Measurements from ENCODE around the gene CDC37L1. TPM values are rescaled to one million over a fixed set of nuclear protein-coding genes. Genes with fewer than 3 reads are reported as not detected.

The CDC37L1 gene
- total RNA-seq, 2 donors from 2014 or later, result 44.9 to 53.4 TPM

DNA sequence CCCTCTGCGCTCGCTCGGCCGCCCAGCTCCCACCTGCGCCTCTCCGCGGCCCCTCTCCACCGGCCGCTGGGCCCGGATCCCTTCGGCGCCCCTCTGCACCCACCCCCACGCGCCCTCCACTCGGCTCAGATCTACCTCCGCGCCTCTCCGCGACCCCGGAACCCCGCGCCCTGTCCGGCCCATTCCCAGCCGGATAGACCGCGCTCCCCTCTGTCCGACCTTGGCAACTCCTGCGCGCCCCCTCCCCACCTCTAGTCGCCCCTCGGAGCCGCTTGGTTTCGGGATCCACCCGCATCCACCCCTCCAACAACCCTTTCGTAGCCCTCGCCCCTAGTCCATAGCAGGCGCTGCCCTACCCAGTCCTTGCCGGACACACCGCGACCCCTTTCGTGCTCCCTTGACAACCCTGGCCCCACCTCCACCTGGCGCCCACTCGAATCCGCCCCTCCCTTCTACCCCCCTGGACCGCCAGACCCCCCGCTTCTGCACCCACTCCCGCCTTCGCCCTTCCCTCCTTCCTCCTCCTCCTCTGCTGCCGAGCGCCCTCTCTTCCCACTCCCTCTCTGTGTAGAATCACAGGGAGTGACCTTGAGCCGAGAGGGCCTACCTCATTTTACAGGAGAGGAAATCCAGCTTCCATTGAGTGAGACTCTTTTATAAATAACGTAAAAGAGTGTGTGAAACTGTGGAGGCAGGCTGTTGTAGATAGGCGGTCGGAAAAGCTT, 62.2 kb downstream of the CDC37L1 start:
- DNase-seq (ENCODE audit: low spot score), result no peak
- no peaks in the 10 kb centered on the region for H3K36me3 ChIP-seq
- peak overlapping the region; percentile 94 to 97 for H3K27ac ChIP-seq
- no peaks in the 10 kb centered on the region for H3K27me3 ChIP-seq
- TF ChIP-seq, protein P1, sequence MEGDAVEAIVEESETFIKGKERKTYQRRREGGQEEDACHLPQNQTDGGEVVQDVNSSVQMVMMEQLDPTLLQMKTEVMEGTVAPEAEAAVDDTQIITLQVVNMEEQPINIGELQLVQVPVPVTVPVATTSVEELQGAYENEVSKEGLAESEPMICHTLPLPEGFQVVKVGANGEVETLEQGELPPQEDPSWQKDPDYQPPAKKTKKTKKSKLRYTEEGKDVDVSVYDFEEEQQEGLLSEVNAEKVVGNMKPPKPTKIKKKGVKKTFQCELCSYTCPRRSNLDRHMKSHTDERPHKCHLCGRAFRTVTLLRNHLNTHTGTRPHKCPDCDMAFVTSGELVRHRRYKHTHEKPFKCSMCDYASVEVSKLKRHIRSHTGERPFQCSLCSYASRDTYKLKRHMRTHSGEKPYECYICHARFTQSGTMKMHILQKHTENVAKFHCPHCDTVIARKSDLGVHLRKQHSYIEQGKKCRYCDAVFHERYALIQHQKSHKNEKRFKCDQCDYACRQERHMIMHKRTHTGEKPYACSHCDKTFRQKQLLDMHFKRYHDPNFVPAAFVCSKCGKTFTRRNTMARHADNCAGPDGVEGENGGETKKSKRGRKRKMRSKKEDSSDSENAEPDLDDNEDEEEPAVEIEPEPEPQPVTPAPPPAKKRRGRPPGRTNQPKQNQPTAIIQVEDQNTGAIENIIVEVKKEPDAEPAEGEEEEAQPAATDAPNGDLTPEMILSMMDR (IDR thresholded peaks at IDR 0.05), result no peak
- H3K9me3 ChIP-seq, result no peaks in the 10 kb centered on the region
- peaks cover 0 to 25% of the 10 kb centered on the region in 2 donors for H3K4me1 ChIP-seq
- H3K4me3 ChIP-seq, result peak overlapping the region; percentile 87

DNA sequence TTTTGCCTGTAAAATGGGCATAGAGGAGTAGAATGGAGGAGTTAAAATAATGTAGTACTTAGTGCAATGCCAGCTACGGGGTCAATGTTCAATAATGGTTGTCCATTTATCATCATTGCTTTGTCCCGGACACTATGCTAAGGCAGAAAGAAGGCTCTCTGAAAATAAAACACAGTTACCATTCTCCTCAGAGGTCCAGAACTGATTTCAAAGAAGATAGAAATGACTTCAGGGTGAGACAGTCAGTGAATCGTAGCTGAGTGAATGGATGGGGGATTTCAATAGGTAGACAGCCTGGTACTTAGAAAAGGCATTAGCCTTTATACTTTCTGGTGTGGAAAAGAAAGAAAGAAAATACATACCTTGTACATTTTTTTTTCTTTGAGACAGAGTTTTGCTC, 62.9 kb downstream of the CDC37L1 start:
- TF ChIP-seq, protein P1 (IDR thresholded peaks at IDR 0.05), result no peak
- Histone ChIP-seq H3K4me3 (peak overlapping the region; percentile 87), H3K4me1 (peaks cover 0 to 25% of the 10 kb centered on the region in 2 donors), H3K9me3 (no peaks in the 10 kb centered on the region), H3K36me3 (no peaks in the 10 kb centered on the region), H3K27me3 (no peaks in the 10 kb centered on the region), H3K27ac (peak overlapping the region; percentile 94 to 97)
- no peak for DNase-seq (ENCODE audit: low spot score)

DNA sequence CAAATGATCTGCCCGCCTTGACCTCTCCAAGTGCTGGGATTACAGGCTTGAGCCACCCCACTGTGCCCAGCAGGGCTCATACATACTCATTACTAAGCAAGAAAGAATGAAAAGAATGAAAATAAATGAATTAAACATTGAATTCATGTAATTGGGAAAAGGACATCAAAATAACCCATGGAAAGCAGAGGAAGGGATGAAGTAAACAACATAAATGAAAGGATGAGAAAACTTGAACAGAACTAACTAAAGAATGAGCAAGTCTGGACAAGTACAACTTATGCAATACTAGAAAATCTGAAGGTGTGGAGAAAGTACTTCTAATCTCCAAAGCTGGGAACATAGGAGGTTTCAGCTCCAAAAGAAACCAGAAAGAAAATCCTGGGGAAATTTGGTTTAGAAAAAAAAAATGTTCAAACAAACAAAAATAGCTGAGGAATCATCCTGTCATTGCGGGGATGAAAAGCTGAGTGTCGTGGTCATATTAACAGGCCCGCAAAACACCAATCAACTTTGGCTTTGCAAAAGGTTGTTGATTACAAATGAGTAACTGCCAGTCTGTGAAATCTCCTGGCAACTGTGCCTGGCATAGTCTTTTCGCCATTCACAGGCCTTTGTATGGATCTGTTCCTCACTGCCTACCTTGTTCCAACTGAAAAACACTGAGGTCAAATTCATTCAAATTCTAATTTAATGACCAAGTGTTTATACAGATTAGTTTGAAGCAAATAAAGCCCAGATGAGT, 63.9 kb downstream of the CDC37L1 start:
- Histone ChIP-seq H3K4me1 (peaks cover 0 to 21% of the 10 kb centered on the region in 2 donors), H3K4me3 (no peak overlapping the region), H3K27me3 (no peaks in the 10 kb centered on the region), H3K9me3 (no peaks in the 10 kb centered on the region), H3K27ac (peak overlapping the region in 1 of 2 donors; percentile 42), H3K36me3 (no peaks in the 10 kb centered on the region)
- no peak for DNase-seq (ENCODE audit: low spot score)
- TF ChIP-seq, protein P1 (IDR thresholded peaks at IDR 0.05), result no peak

DNA sequence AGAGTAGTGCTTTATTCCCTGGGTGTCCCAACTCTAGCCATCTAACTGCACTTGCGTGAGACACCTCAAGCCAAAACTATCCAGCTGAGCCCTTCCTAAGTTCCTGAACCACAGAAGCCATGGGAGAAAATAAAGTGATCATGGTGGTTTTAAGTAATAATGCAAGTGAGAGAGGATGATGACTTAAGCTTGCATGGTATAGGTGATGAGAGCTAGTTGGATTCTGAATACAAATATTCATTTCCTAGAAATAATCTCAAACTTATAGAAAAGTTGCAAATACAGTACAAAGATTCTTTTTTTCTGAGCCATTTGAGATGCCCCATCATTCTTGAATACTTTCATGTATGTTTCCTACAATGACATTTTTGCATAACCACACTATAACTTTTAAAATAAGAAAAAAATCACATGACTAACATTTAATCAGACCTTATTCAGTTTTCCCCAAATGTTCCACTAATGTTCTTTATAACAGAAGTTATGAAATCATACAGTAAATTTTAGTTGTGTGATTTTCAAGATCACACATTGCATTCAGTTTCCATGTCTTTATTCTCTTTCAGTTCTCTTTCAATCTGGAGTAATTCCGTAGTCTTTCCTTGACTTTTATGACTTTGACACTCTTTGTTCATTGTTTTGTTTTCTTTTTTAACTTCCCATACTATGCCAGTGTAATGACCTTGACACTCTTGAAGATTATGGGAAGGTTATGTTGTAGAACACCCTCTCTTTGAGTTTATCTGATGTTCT, 67.1 kb downstream of the CDC37L1 start:
- Histone ChIP-seq H3K27ac (no peak overlapping the region), H3K27me3 (no peaks in the 10 kb centered on the region), H3K9me3 (no peaks in the 10 kb centered on the region), H3K36me3 (no peaks in the 10 kb centered on the region), H3K4me1 (peaks cover 0 to 7% of the 10 kb centered on the region in 2 donors), H3K4me3 (no peak overlapping the region)
- TF ChIP-seq, protein P1 (IDR thresholded peaks at IDR 0.05), result no peak
- no peak for DNase-seq (ENCODE audit: low spot score)

DNA sequence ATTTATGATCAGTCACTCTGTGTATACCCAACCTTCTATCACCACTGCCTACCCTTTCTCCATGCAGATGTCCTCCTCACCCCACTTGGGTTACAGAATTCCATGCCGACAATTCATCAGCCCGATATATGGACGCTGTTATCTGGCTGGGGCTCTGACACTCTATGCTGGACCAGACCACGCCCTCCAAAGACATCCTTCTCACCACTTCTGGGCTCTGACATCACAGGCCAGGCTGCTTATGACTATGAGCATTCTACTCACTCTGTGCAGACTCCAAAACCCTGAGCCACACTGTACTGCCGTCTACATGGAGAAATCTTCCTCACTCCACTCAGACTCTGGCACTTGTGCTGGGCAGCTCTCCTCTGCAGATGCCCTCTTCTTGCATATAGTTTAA, 69.2 kb downstream of the CDC37L1 start:
- Histone ChIP-seq H3K4me3 (no peak overlapping the region), H3K27me3 (no peaks in the 10 kb centered on the region), H3K9me3 (no peaks in the 10 kb centered on the region), H3K4me1 (no peaks in the 10 kb centered on the region), H3K36me3 (no peaks in the 10 kb centered on the region), H3K27ac (no peak overlapping the region)
- no peak for DNase-seq (ENCODE audit: low spot score)
- TF ChIP-seq, protein P1 (IDR thresholded peaks at IDR 0.05), result no peak

All from right atrium auricular region (tissue), 2 donors.